K562 (cell line): ENCODE measurements around the gene IGF1R. TPM values are rescaled to one million over a fixed set of nuclear protein-coding genes. Genes with fewer than 3 reads are reported as not detected.

Experiments used
- ATAC-seq: fragments of 200-7000 bp; cut with Tn5 transposase; 3 replicates; pipeline ENCODE4 v1.9.1; 2020; ENCODE audit warnings: moderate library complexity
- BruUV-seq: library from RNA; stranded (reverse); fragments of 400-500 nt; replicated peaks from 2 replicates; lab custom pipeline; 2021; lab: Mats Ljungman, UMichigan
- CTCF ChIA-PET: fragments of 300-600 bp; formaldehyde crosslinking; extraction: SDS; loops from one replicate; lab custom pipeline; 2021; ENCODE audit warnings: low intra/inter-chr PET ratio; lab: Yijun Ruan, JAX
- POLR2A ChIA-PET: fragments of 300-600, 350-650 bp; sonication (Branson Sonifier 250); formaldehyde crosslinking; extraction: SDS; loops from one replicate; lab custom pipeline; 2021; ENCODE audit warnings: antibody characterized with exemption, inconsistent platforms; lab: Yijun Ruan, JAX
- DNase-seq, 4 experiments: peaks; one replicate each; pipeline versions ENCODE4 v3.0.0 to v3.0.0-alpha.2; 2011 to 2018; ENCODE audit warnings: low spot score in 3 of 4, mixed read lengths in 3 of 4; ENCODE audit errors: extremely low read depth in 1 of 4
- FAIRE-seq: peaks from 2 replicates; lab custom pipeline; 2011; peaks lifted over from hg19 to GRCh38; lab: Jason Lieb, UNC
- H2AFZ ChIP-seq: 2 replicates; pipeline ENCODE4 v1.6.0; 2011; ENCODE audit warnings: low read depth, low read length, control low read depth, inconsistent platforms
- H3K27ac ChIP-seq: fragments of 200-600 bp; 3 replicates; pipeline ENCODE4 v1.8.0; 2011; ENCODE audit warnings: low read depth, mild to moderate bottlenecking, control low read depth, inconsistent platforms, low read length, moderate library complexity, mixed read lengths; ENCODE audit errors: extremely low read depth
- H3K27me3 ChIP-seq, 2 experiments: fragments of 300-600 bp in 1 of 2; 2 replicates in 1 of 2; 3 replicates in 1 of 2; pipeline versions ENCODE4 v1.6.0 to v1.8.0; 2011; ENCODE audit warnings: inconsistent platforms in 2 of 2, low read length in 2 of 2, mild to moderate bottlenecking in 1 of 2, mixed read lengths in 1 of 2, moderate library complexity in 1 of 2; ENCODE audit not compliant: control insufficient read depth in 2 of 2, insufficient read depth in 2 of 2
- H3K36me3 ChIP-seq: fragments of 300-600 bp; 3 replicates; pipeline ENCODE4 v1.8.0; 2011; ENCODE audit warnings: mild to moderate bottlenecking, low read length, inconsistent platforms; ENCODE audit not compliant: control insufficient read depth, insufficient read depth
- H3K4me1 ChIP-seq, 2 experiments: fragments of 200-600 bp in 1 of 2; replicated peaks in 1 of 2; 2 replicates in 1 of 2; 3 replicates in 1 of 2; pipeline versions ENCODE4 v1.5.1 to v1.8.0; 2011; ENCODE audit warnings: inconsistent platforms in 2 of 2, low read length in 2 of 2, mild to moderate bottlenecking in 1 of 2, mixed read lengths in 1 of 2, moderate library complexity in 1 of 2; ENCODE audit not compliant: control insufficient read depth in 2 of 2, insufficient read depth in 2 of 2
- H3K4me2 ChIP-seq: 2 replicates; pipeline ENCODE4 v1.6.1; 2011; ENCODE audit warnings: low read length, control low read depth, inconsistent platforms, mixed read lengths; ENCODE audit not compliant: insufficient read depth
- H3K4me3 ChIP-seq: fragments of 200-600 bp; sonication (generic), shearing (Covaris generic); 2 replicates; pipeline ENCODE4 v1.5.1; 2016; ENCODE audit warnings: control low read depth, inconsistent platforms
- H3K79me2 ChIP-seq: fragments of 200-600 bp; 3 replicates; pipeline ENCODE4 v1.8.0; 2011; ENCODE audit warnings: low read length, inconsistent platforms; ENCODE audit not compliant: control insufficient read depth, insufficient read depth
- H3K9ac ChIP-seq, 2 experiments: 2 replicates each; pipeline versions ENCODE4 v1.6.0 to v1.6.1; 2011; ENCODE audit warnings: low read depth in 2 of 2, low read length in 2 of 2, control low read depth in 1 of 2, inconsistent platforms in 1 of 2, mild to moderate bottlenecking in 1 of 2, mixed read lengths in 1 of 2; ENCODE audit not compliant: insufficient read depth in 1 of 2
- H3K9me1 ChIP-seq: one replicate; pipeline ENCODE4 v1.6.0; 2011; ENCODE audit warnings: inconsistent platforms, mild to moderate bottlenecking, low read length, moderate library complexity; ENCODE audit not compliant: control insufficient read depth, insufficient read depth
- H3K9me3 ChIP-seq: replicated peaks from 2 replicates; pipeline ENCODE4 v1.5.1; 2011; ENCODE audit warnings: low read depth, low read length, inconsistent platforms; ENCODE audit not compliant: control insufficient read depth, insufficient read depth
- H4K20me1 ChIP-seq: replicated peaks from 2 replicates; pipeline ENCODE4 v1.6.1; 2011; ENCODE audit warnings: low read length, inconsistent platforms, mixed read lengths; ENCODE audit not compliant: control insufficient read depth, insufficient read depth
- CREB1 ChIP-seq, 2 experiments: sonication (generic) in 1 of 2; formaldehyde crosslinking in 1 of 2; IDR thresholded peaks; 2 replicates each; pipeline versions ENCODE4 v1.6.1 to v1.8.0; 2012 to 2022; ENCODE audit warnings: inconsistent platforms in 1 of 2, mild to moderate bottlenecking in 1 of 2, missing genetic modification reagents in 1 of 2, moderate library complexity in 1 of 2
- DACH1 ChIP-seq: fragments of 450-650 bp; IDR thresholded peaks from 2 replicates; pipeline ENCODE4 v1.6.1; 2018; ENCODE audit not compliant: partially characterized antibody
- ESRRB ChIP-seq: fragments of 250-450 bp; sonication (Bioruptor Pico); IDR thresholded peaks from 2 replicates; pipeline ENCODE4 v1.5.0; 2020; ENCODE audit warnings: mild to moderate bottlenecking, moderate library complexity, borderline replicate concordance
- KLF16 ChIP-seq: IDR thresholded peaks from 2 replicates; pipeline ENCODE4 v1.6.1; 2016; ENCODE audit warnings: antibody characterized with exemption
- MBD1 ChIP-seq: fragments of 250-450 bp; sonication (Bioruptor Pico); IDR thresholded peaks from 2 replicates; pipeline ENCODE4 v1.8.0; 2022; ENCODE audit warnings: inconsistent platforms
- RBM17 ChIP-seq: fragments of 200-400 bp; formaldehyde crosslinking; IDR thresholded peaks from 2 replicates; pipeline ENCODE4 v1.6.1; 2017; ENCODE audit warnings: low read depth, mild to moderate bottlenecking, low read length, borderline replicate concordance
- SMARCA5 ChIP-seq: fragments of 450-650 bp; IDR thresholded peaks from 2 replicates; pipeline ENCODE4 v1.6.1; 2016
- ZFPM2 ChIP-seq: fragments of 250-450 bp; sonication (Bioruptor Pico); IDR thresholded peaks from 2 replicates; pipeline ENCODE4 v1.5.1; 2022; ENCODE audit warnings: mild to moderate bottlenecking
- ZMIZ1 ChIP-seq, 2 experiments: fragments of 150-350 bp in 1 of 2; IDR thresholded peaks; 2 replicates each; pipeline ENCODE4 v1.6.1; 2012 to 2016; ENCODE audit warnings: low read depth in 2 of 2, low read length in 2 of 2, mild to moderate bottlenecking in 1 of 2, moderate library complexity in 1 of 2
- ZNF277 ChIP-seq: fragments of 250-450 bp; sonication (Bioruptor Pico); IDR thresholded peaks from 2 replicates; pipeline ENCODE4 v1.8.0; 2022; ENCODE audit warnings: inconsistent platforms, mild to moderate bottlenecking, moderate library complexity, borderline replicate concordance
- ZNF77 ChIP-seq: fragments of 250-450 bp; sonication (Bioruptor Pico); IDR thresholded peaks from 2 replicates; pipeline ENCODE4 v1.5.0; 2020
- WGBS: fragments of 100-300 bp; shearing (Covaris generic); methylation state at CpG from one replicate; pipeline ENCODE4 v1.1.6; 2016; ENCODE audit warnings: low coverage, mixed read lengths; ENCODE audit not compliant: insufficient coverage; ENCODE audit errors: missing lambda C conversion rate; 5-methylcytosine and 5-hydroxymethylcytosine counted together
- in situ Hi-C: fragments of 300-500 bp; cut with MboI; formaldehyde crosslinking; loops from 4 replicates; pipeline ENCODE4 v1.15.0; 2018; ENCODE audit warnings: inconsistent platforms, mixed read lengths
- intact Hi-C: fragments of 100-400 bp; cut with micrococcal nuclease; formaldehyde crosslinking; loops from 2 replicates; pipeline ENCODE4 v1.14.2; 2022
- polyA plus RNA-seq, 8 experiments: library from polyadenylated mRNA; depleted of rRNA in 4 of 8; stranded (reverse) in 5 of 8; unstranded in 3 of 8; fragments of >200 nt; fragmentation: Nextera tagmentation in 2 of 8; fragmentation: Illumina TruSeq in 1 of 8; extraction: Ambion mirVana in 2 of 8; extraction: Trizol in 1 of 8; gene quantifications; 2 replicates each; pipeline versions ENCODE4 v1.2.1 to v1.2.3, GENCODE V29; 2011 to 2014; ENCODE audit warnings: inconsistent platforms in 1 of 8, missing spikeins in 1 of 8
- total RNA-seq, 7 experiments: library from RNA; depleted of rRNA in 6 of 7; stranded (reverse); fragments of >200 nt in 6 of 7; fragmentation: Illumina TruSeq in 2 of 7; extraction: Trizol in 2 of 7; gene quantifications; 2 replicates each; pipeline versions ENCODE4 v1.2.1 to v1.2.3, GENCODE V29; 2011 to 2021; ENCODE audit warnings: low replicate concordance in 1 of 7
- TF ChIP-seq, protein P1 (sequence below): sonication (generic); IDR thresholded peaks from 2 replicates; pipeline ENCODE4 v1.6.1; 2016

Gene IGF1R
- total and polyA plus RNA-seq, 9 of the 15 experiments (the other 6 are each of a cell fraction or from before 2014, with no cell fraction given): 0.35 to 8.0 (median 1.6) TPM

GRCh38 chr15:98881526-98882520 lies 233.5 kb downstream of the IGF1R start:
- Histone ChIP-seq H3K9me3 (no peaks in the 10 kb centered on the region), H3K4me3 (no peak overlapping the region), H4K20me1 (peaks cover 38% of the 10 kb centered on the region), H3K27ac (no peak overlapping the region), H3K79me2 (no peaks in the 10 kb centered on the region), H3K27me3 (peaks cover 10 to 26% of the 10 kb centered on the region in 2 experiments; a peak in 4 of 5 replicates), H3K36me3 (no peaks in the 10 kb centered on the region), H2AFZ (no peak overlapping the region), H3K9me1 (no peaks in the 10 kb centered on the region), H3K9ac (no peak overlapping the region), H3K4me1 (no peaks in the 10 kb centered on the region; a peak in 1 of 5 replicates), H3K4me2 (no peak overlapping the region)
- peak; percentile 76 for ATAC-seq
- in situ Hi-C loops: no loop called here
- CTCF ChIA-PET: no interaction called here
- FAIRE-seq: peak; percentile 91
- intact Hi-C loops: loop anchor here (10.0 kb wide), 3 partner anchors 107 to 437 kb away; no protein-coding TSS in a partner anchor
- 12% methylated on average over 13 of the region's 14 CpGs for WGBS
- DNase-seq: peak; percentile 41 to 50 (median 46)
- POLR2A ChIA-PET: interaction anchor here (1.0 kb wide), 1 partner anchor 12 kb away, joined by 3 read pairs; no protein-coding TSS in a partner anchor
- no TSS peak for BruUV-seq
- TF ChIP-seq, protein P1, sequence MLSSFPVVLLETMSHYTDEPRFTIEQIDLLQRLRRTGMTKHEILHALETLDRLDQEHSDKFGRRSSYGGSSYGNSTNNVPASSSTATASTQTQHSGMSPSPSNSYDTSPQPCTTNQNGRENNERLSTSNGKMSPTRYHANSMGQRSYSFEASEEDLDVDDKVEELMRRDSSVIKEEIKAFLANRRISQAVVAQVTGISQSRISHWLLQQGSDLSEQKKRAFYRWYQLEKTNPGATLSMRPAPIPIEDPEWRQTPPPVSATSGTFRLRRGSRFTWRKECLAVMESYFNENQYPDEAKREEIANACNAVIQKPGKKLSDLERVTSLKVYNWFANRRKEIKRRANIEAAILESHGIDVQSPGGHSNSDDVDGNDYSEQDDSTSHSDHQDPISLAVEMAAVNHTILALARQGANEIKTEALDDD: no peak
- TF ChIP-seq ZNF77 (CRISPR knock-in tag) (no peak), CREB1 (IDR thresholded peaks at IDR 0.05) (no peak), CREB1 (CRISPR knock-in tag; IDR thresholded peaks at IDR 0.05) (no peak), KLF16 (no peak), RBM17 (no peak), ESRRB (CRISPR knock-in tag) (no peak), ZMIZ1 (IDR thresholded peaks at IDR 0.05; ENCODE audit: low read depth in 2 of 2, low read length in 2 of 2) (no peak), ZFPM2 (CRISPR knock-in tag) (no peak), SMARCA5 (no peak), DACH1 (peak; percentile 77), ZNF277 (CRISPR knock-in tag) (no peak), MBD1 (CRISPR knock-in tag) (no peak)
